HFFc6 (cell line): ENCODE measurements around the gene RPH3AL. TPM values are rescaled to one million over a fixed set of nuclear protein-coding genes. Genes with fewer than 3 reads are reported as not detected.

Source experiments
- DNase-seq: peaks from one replicate; pipeline ENCODE4 v3.0.0-alpha.2; 2018
- H3K27ac Mint-ChIP-seq: 2 replicates; pipeline ENCODE4 v1.8.0; 2020; ENCODE audit warnings: mild to moderate bottlenecking, mixed read lengths
- H3K27me3 Mint-ChIP-seq: 2 replicates; pipeline ENCODE4 v1.8.0; 2021; ENCODE audit warnings: mild to moderate bottlenecking, moderate library complexity, mixed read lengths; ENCODE audit not compliant: insufficient read depth
- H3K36me3 Mint-ChIP-seq: 2 replicates; pipeline ENCODE4 v1.8.0; 2021; ENCODE audit warnings: low read depth, mixed read lengths
- H3K4me1 Mint-ChIP-seq: 2 replicates; pipeline ENCODE4 v1.8.0; 2020; ENCODE audit warnings: low read depth, mixed read lengths
- H3K4me3 Mint-ChIP-seq: 2 replicates; pipeline ENCODE4 v1.8.0; 2020; ENCODE audit warnings: mild to moderate bottlenecking, moderate library complexity, mixed read lengths
- H3K9me3 Mint-ChIP-seq: 2 replicates; pipeline ENCODE4 v1.8.0; 2020; ENCODE audit warnings: mild to moderate bottlenecking, mixed read lengths
- total RNA-seq, 6 experiments: library from RNA; stranded (reverse); fragmentation: NEBNext Ultra II Directional; extraction: Animal tissue kit (Norgen Biotek cat#: 25700); gene quantifications; 2 replicates in 1 of 6; 3 replicates in 5 of 6; pipeline ENCODE4 v1.2.3, GENCODE V29; 2021
- TF ChIP-seq, protein P1 (sequence below): fragments of 200-600 bp; sonication (generic); IDR thresholded peaks from 2 replicates; pipeline ENCODE4 v1.5.0; 2021; ENCODE audit warnings: antibody characterized with exemption, mild to moderate bottlenecking

The RPH3AL gene
- total RNA-seq, 6 experiments from 2014 or later: 1.4 to 2.4 (median 2.0) TPM

DNA sequence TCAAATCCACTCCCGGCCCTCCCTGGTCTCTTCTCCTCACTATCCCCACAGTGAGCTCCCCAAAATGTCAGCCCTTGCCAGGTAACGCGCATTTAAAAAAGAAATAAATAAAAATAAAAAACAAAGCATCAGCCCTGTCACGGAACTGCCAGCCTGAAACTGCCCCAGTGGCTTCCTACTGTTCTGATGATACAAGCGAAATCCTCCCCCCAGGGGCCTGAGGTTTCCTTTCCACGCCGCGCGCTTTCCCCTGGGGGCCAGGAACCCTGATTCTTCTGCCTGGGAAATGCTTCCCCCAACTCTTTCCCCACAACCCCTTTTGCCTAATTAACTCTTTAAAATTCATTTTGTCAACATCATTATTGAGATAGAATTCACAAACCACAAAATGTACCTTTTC is 12.2 kb upstream of the RPH3AL start:
- Mint-ChIP-seq H3K27ac (no peak overlapping the region), H3K4me3 (no peak overlapping the region)

DNA sequence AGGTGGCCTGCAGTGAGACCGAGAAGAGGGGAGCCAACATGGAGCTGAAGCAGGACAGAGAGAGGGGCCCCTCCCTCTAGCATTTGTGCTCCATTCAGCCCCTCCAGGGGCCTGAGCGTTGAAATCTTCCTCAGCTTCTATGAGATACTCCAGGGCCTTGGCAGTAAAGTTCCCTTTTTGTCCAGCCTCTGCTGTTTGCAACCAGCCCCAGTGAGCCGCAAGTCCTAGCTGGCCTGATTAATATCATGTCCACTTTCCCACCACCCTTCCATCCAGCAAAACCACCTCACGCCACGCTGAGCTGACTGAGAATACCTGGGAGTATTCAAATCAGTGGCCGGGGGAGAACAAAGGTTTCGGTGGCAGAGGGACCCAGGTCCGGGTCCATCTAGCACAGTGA is 11.7 kb upstream of the RPH3AL start:
- H3K4me3 Mint-ChIP-seq: no peak overlapping the region
- no peak overlapping the region for H3K27ac Mint-ChIP-seq
- TF ChIP-seq, protein P1, sequence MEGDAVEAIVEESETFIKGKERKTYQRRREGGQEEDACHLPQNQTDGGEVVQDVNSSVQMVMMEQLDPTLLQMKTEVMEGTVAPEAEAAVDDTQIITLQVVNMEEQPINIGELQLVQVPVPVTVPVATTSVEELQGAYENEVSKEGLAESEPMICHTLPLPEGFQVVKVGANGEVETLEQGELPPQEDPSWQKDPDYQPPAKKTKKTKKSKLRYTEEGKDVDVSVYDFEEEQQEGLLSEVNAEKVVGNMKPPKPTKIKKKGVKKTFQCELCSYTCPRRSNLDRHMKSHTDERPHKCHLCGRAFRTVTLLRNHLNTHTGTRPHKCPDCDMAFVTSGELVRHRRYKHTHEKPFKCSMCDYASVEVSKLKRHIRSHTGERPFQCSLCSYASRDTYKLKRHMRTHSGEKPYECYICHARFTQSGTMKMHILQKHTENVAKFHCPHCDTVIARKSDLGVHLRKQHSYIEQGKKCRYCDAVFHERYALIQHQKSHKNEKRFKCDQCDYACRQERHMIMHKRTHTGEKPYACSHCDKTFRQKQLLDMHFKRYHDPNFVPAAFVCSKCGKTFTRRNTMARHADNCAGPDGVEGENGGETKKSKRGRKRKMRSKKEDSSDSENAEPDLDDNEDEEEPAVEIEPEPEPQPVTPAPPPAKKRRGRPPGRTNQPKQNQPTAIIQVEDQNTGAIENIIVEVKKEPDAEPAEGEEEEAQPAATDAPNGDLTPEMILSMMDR: no peak
- H3K27me3 Mint-ChIP-seq: peaks cover 14% of the 10 kb centered on the region
- H3K4me1 Mint-ChIP-seq: peaks cover under 1% of the 10 kb centered on the region; the same call in 1 of the 2 replicates
- peaks cover 23% of the 10 kb centered on the region for H3K9me3 Mint-ChIP-seq
- no peak for DNase-seq
- peaks cover 12% of the 10 kb centered on the region; the same call in 1 of the 2 replicates for H3K36me3 Mint-ChIP-seq

More for the DNA sequence above, 12.2 kb upstream of the RPH3AL start:
- Mint-ChIP-seq H3K9me3 (peaks cover 23% of the 10 kb centered on the region), H3K36me3 (peaks cover 17% of the 10 kb centered on the region; the same call in 1 of the 2 replicates), H3K4me1 (peaks cover 5% of the 10 kb centered on the region; the same call in 1 of the 2 replicates), H3K27me3 (peaks cover 14% of the 10 kb centered on the region)
- TF ChIP-seq, protein P1: no peak
- DNase-seq: no peak

DNA sequence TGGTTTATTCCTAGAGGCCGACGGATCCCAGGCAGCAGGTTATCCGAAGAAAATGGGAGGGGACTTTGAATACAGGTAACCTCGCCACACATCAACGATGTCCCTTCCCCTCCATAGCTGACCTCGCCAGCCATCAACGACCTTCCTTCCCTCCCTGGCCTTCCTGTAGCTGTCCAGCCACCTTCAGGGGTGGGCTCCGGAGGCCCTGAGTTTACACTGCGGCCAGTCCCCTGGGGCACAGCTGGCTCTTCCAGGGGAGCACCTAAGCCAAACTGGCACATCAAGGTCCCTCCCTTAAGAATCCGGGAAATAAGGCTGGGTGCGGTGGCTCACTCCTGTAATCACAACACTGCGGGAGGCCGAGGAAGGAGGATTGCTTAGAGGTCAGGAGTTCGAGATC is 10.1 kb upstream of the RPH3AL start:
- H3K36me3 Mint-ChIP-seq: peaks cover under 1% of the 10 kb centered on the region; the same call in 1 of the 2 replicates
- TF ChIP-seq, protein P1: no peak
- H3K4me3 Mint-ChIP-seq: no peak overlapping the region
- no peaks in the 10 kb centered on the region for H3K4me1 Mint-ChIP-seq
- H3K9me3 Mint-ChIP-seq: peaks cover 16% of the 10 kb centered on the region
- H3K27ac Mint-ChIP-seq: no peak overlapping the region
- H3K27me3 Mint-ChIP-seq: peaks cover 14% of the 10 kb centered on the region
- DNase-seq: no peak

DNA sequence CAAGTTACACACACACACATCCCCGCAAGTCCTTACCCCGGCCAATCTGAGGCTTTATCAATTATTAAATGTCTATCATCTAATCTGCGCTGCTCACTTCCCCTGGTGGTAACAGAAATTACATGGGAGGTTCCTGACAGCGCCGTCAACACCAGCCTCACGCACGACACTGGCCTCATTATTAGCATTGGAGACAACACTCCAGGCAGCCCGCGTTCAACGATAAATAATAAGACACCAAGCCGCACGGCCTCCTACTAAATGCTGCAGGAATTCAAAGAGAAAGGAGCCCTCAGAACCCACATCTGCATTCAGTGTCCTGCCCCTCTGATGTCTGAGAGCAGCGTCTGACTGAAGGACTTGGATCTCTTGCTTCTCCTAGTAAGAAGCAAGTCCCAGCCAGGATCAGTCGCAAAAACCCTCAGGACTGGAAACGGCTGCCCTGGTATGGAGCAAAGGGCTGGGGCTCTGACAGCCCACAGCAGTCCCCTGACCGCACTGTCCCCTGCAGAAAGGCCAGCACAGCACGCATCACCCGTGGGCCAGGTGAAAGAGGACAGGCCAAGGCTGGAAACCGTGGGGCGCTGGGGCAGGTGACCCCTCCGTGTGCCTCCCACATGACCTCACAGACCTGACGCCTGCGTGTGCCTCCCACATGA is 7.6 kb upstream of the RPH3AL start:
- Mint-ChIP-seq H3K9me3 (peaks cover 21% of the 10 kb centered on the region), H3K36me3 (peaks cover 9% of the 10 kb centered on the region), H3K4me1 (no peaks in the 10 kb centered on the region), H3K27me3 (peaks cover 5% of the 10 kb centered on the region), H3K4me3 (no peak overlapping the region), H3K27ac (no peak overlapping the region)
- DNase-seq: no peak
- TF ChIP-seq, protein P1: no peak

DNA sequence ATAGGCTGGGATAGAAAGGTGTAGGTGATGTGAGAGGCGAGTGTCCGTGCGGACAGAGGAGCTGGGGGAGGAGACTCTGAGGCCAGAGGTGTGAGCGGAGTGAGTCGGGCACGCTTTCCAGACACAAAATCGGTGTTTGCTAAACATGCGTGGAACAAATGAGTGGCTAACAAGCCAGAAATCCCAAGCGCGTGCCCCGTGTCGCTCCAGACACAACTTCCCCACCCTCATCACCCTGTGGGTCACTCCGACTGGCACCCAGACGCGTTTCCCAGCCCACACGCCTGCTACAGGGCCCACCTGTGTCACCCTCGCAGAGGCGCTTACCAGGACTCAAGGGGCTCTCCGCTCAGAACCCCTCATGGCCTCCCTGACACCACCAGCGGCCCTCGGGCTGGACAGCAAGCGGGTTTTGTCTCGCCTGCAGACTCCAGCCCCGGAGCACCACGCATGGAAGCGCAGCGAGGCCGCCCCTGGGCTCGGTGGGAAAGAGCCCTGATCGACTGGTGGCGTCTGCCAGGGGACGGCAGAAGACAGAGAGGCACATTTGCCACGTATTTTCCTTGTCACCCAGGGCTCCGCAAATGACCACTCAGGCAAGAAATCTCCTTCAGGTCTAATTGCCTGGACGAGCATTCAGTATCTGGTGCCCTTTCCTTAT is 6.0 kb upstream of the RPH3AL start:
- Mint-ChIP-seq H3K9me3 (peaks cover 27% of the 10 kb centered on the region), H3K27ac (no peak overlapping the region), H3K4me1 (no peaks in the 10 kb centered on the region), H3K27me3 (peaks cover 3% of the 10 kb centered on the region), H3K4me3 (no peak overlapping the region), H3K36me3 (peaks cover 9% of the 10 kb centered on the region)
- TF ChIP-seq, protein P1: no peak
- DNase-seq: no peak
